GM12878 (cell line): ENCODE measurements around the gene EBP. TPM values are rescaled to one million over a fixed set of nuclear protein-coding genes. Genes with fewer than 3 reads are reported as not detected.
"Not testable (repeated sequence)": the region's sequence is repeated elsewhere in the genome, so short reads cannot be mapped to it uniquely, and the experiment has no call there.

ENCODE experiments used
- ATAC-seq: fragments of 200-7000 bp; cut with Tn5 transposase; 3 replicates; pipeline ENCODE4 v1.9.1; 2020; ENCODE audit warnings: mild to moderate bottlenecking, moderate library complexity
- BruUV-seq: library from RNA; stranded (reverse); fragments of 400-500 nt; replicated peaks from 2 replicates; lab custom pipeline; 2021; lab: Mats Ljungman, UMichigan
- CTCF ChIA-PET: fragments of 300-600 bp; sonication (Branson Sonifier 250); formaldehyde crosslinking; extraction: SDS; loops from one replicate; lab custom pipeline; 2021; ENCODE audit warnings: inconsistent platforms; lab: Yijun Ruan, JAX
- POLR2A ChIA-PET: fragments of 350-600 bp; formaldehyde crosslinking; extraction: SDS; loops from one replicate; lab custom pipeline; 2021; ENCODE audit warnings: inconsistent platforms; lab: Charles Lee
- RAD21 ChIA-PET: fragments of 300-600 bp; sonication (Branson Sonifier 250); formaldehyde crosslinking; loops from one replicate; lab custom pipeline; 2023; ENCODE audit warnings: antibody characterized with exemption; ENCODE audit not compliant: unreplicated experiment; lab: Charles Lee
- SMC1A ChIA-PET: fragments of 300-600 bp; sonication (Branson Sonifier 250); formaldehyde crosslinking; loops from one replicate; lab custom pipeline; 2023; ENCODE audit not compliant: unreplicated experiment, uncharacterized antibody; lab: Charles Lee
- DNase-seq: peaks from one replicate; pipeline ENCODE4 v3.0.0-alpha.2; 2011; ENCODE audit warnings: low read depth, low spot score
- FAIRE-seq: peaks from 3 replicates; lab custom pipeline; 2011; peaks lifted over from hg19 to GRCh38; lab: Jason Lieb, UNC
- H2AFZ ChIP-seq: 2 replicates; pipeline ENCODE4 v1.6.0; 2011; ENCODE audit warnings: low read depth, low read length, control low read depth; ENCODE audit not compliant: control insufficient read depth
- H3K27ac ChIP-seq: 2 replicates; pipeline ENCODE4 v1.5.1; 2011; ENCODE audit warnings: control low read depth; ENCODE audit not compliant: control insufficient read depth, insufficient read depth
- H3K27me3 ChIP-seq, 2 experiments: replicated peaks in 1 of 2; 2 replicates each; pipeline versions ENCODE4 v1.6.0 to v1.6.1; 2011; ENCODE audit warnings: low read length in 1 of 2; ENCODE audit not compliant: control insufficient read depth in 2 of 2, insufficient read depth in 2 of 2
- H3K36me3 ChIP-seq, 2 experiments: 2 replicates each; pipeline ENCODE4 v1.5.1; 2011; ENCODE audit warnings: low read length in 1 of 2; ENCODE audit not compliant: control insufficient read depth in 2 of 2, insufficient read depth in 2 of 2
- H3K4me1 ChIP-seq: 2 replicates; pipeline ENCODE4 v1.6.1; 2011; ENCODE audit warnings: mild to moderate bottlenecking, low read length, moderate library complexity, mixed read lengths; ENCODE audit not compliant: control insufficient read depth, insufficient read depth
- H3K4me2 ChIP-seq: 2 replicates; pipeline ENCODE4 v1.6.0; 2011; ENCODE audit warnings: control low read depth; ENCODE audit not compliant: control insufficient read depth, insufficient read depth
- H3K4me3 ChIP-seq: fragments of 200-600 bp; sonication (generic); 2 replicates; pipeline ENCODE4 v1.5.1; 2016
- H3K79me2 ChIP-seq: 2 replicates; pipeline ENCODE4 v1.6.0; 2011; ENCODE audit warnings: low read length; ENCODE audit not compliant: control insufficient read depth, insufficient read depth
- H3K9ac ChIP-seq: 2 replicates; pipeline ENCODE4 v1.8.0; 2011; ENCODE audit warnings: low read length, control low read depth, mixed read lengths; ENCODE audit not compliant: control insufficient read depth, insufficient read depth
- H3K9me3 ChIP-seq: replicated peaks from 3 replicates; pipeline ENCODE4 v1.5.1; 2011; ENCODE audit warnings: mild to moderate bottlenecking, low read length; ENCODE audit not compliant: control insufficient read depth, insufficient read depth
- H4K20me1 ChIP-seq: 2 replicates; pipeline ENCODE4 v1.6.0; 2011; ENCODE audit not compliant: control insufficient read depth, insufficient read depth
- CHD4 ChIP-seq: fragments of 200-600 bp; sonication (generic); IDR thresholded peaks from 2 replicates; pipeline ENCODE4 v1.6.1; 2016; ENCODE audit warnings: mild to moderate bottlenecking
- CREB1 ChIP-seq: IDR thresholded peaks from 2 replicates; pipeline ENCODE4 v1.6.1; 2012; ENCODE audit warnings: low read depth, mild to moderate bottlenecking, inconsistent platforms
- EED ChIP-seq: sonication (generic); IDR thresholded peaks from 2 replicates; pipeline ENCODE4 v1.6.1; 2016; ENCODE audit warnings: antibody characterized with exemption, low read depth
- ESRRA ChIP-seq: IDR thresholded peaks from 2 replicates; pipeline ENCODE4 v1.6.1; 2012; ENCODE audit warnings: mild to moderate bottlenecking, low read length, improper control_type of control experiment
- FOS ChIP-seq: IDR thresholded peaks from 3 replicates; pipeline ENCODE4 v1.6.1; 2011; ENCODE audit warnings: borderline replicate concordance; ENCODE audit not compliant: insufficient read length; ENCODE audit errors: extremely low read depth
- HDAC6 ChIP-seq: fragments of 200-600 bp; sonication (generic); IDR thresholded peaks from one replicate; pipeline ENCODE4 v1.8.0; 2017; ENCODE audit warnings: antibody characterized with exemption; ENCODE audit not compliant: unreplicated experiment
- IKZF1 ChIP-seq: fragments of 450-650 bp; conservative IDR thresholded peaks from 2 replicates; pipeline ENCODE4 v1.6.1; 2017; ENCODE audit warnings: antibody characterized with exemption, mild to moderate bottlenecking
- KAT2A ChIP-seq: conservative IDR thresholded peaks from 2 replicates; pipeline ENCODE4 v1.6.1; 2011; ENCODE audit warnings: low read depth, low read length; ENCODE audit not compliant: control insufficient read depth
- PAX5 ChIP-seq: IDR thresholded peaks from 2 replicates; pipeline ENCODE4 v1.6.1; 2011; ENCODE audit warnings: low read depth, low read length, borderline replicate concordance
- RAD21 ChIP-seq: IDR thresholded peaks from 2 replicates; pipeline ENCODE4 v1.6.1; 2011; ENCODE audit warnings: mild to moderate bottlenecking, low read depth, low read length, moderate library complexity; ENCODE audit not compliant: insufficient read depth
- SREBF2 ChIP-seq: IDR thresholded peaks from 2 replicates; pipeline ENCODE4 v1.6.1; 2012; ENCODE audit warnings: mild to moderate bottlenecking, low read length
- TARDBP ChIP-seq: IDR thresholded peaks from 2 replicates; pipeline ENCODE4 v1.6.1; 2016; ENCODE audit warnings: borderline replicate concordance
- ZBED1 ChIP-seq: IDR thresholded peaks from 2 replicates; pipeline ENCODE4 v1.6.1; 2016; ENCODE audit warnings: borderline replicate concordance
- ZNF384 ChIP-seq: IDR thresholded peaks from 2 replicates; pipeline ENCODE4 v1.6.1; 2012; ENCODE audit warnings: low read depth, mild to moderate bottlenecking, low read length, improper control_type of control experiment, borderline replicate concordance
- ZZZ3 ChIP-seq: IDR thresholded peaks from 2 replicates; pipeline ENCODE4 v1.6.1; 2011; ENCODE audit warnings: low read depth; ENCODE audit not compliant: control insufficient read depth, insufficient read length
- WGBS: methylation state at CpG from one replicate; pipeline ENCODE4 v1.1.6; 2016; ENCODE audit warnings: low lambda C conversion rate; ENCODE audit not compliant: insufficient replicate concordance, insufficient coverage; ENCODE audit errors: missing lambda C conversion rate; 5-methylcytosine and 5-hydroxymethylcytosine counted together
- in situ Hi-C: fragments of 300-500 bp; cut with MboI; formaldehyde crosslinking; loops from 9 replicates; pipeline ENCODE4 v1.14.3; 2018; ENCODE audit warnings: mixed read lengths
- intact Hi-C: fragments of 100-400 bp; cut with micrococcal nuclease; formaldehyde crosslinking; loops from one replicate; pipeline ENCODE4 v1.14.2; 2022; ENCODE audit not compliant: unreplicated experiment
- polyA plus RNA-seq, 11 experiments: library from polyadenylated mRNA; depleted of rRNA in 4 of 11; unstranded in 6 of 11; stranded (reverse) in 5 of 11; fragments of >200 nt; fragmentation: Nextera tagmentation in 4 of 11; fragmentation: Illumina TruSeq in 1 of 11; extraction: Ambion mirVana in 4 of 11; extraction: Trizol in 1 of 11; gene quantifications; 1 replicate in 1 of 11; 2 replicates in 10 of 11; pipeline versions ENCODE4 v1.2.1 to v1.2.3, GENCODE V29; 2011 to 2016; ENCODE audit warnings: inconsistent platforms in 2 of 11, missing spikeins in 2 of 11, low read depth in 1 of 11
- total RNA-seq, 4 experiments: library from RNA; depleted of rRNA in 3 of 4; stranded (reverse); fragments of >200 nt in 3 of 4; fragmentation: Illumina TruSeq in 1 of 4; extraction: Trizol in 1 of 4; gene quantifications; 2 replicates each; pipeline versions ENCODE4 v1.2.1 to v1.2.3, GENCODE V29; 2013 to 2021
- TF ChIP-seq, protein P1 (sequence below): fragments of 450-650 bp; conservative IDR thresholded peaks from 2 replicates; pipeline ENCODE4 v1.6.1; 2017; ENCODE audit warnings: mild to moderate bottlenecking, moderate library complexity
- TF ChIP-seq, protein P2 (sequence below): IDR thresholded peaks from 2 replicates; pipeline ENCODE4 v1.6.1; 2011; ENCODE audit warnings: borderline replicate concordance, low read depth, mild to moderate bottlenecking, moderate library complexity, mixed read lengths, low read length; ENCODE audit not compliant: insufficient read depth; ENCODE audit errors: extremely low read length

EBP gene
- total and polyA plus RNA-seq, 10 of the 15 experiments (the other 5 are each of a cell fraction or from before 2014, with no cell fraction given): 125 to 628 (median 180) TPM

DNA sequence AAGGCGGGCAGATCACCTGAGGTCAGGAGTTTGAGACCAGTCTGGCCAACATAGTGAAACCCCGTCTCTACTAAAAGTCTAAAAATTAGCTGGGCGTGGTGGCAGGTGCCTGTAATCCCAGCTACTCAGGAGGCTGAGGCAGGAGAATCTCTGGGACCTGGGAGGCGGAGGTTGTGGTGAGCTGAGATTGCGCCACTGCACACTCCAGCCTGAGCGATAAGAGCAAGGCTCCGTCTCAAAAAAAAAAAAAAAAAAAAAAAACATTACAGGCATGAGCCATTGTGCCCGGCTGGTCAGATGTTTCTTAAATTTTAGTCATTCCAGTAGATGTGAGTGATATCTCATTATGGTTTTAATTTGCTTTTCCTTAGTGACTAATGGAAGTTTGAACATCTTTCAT lies 4.2 kb downstream of the EBP start:
- FAIRE-seq, ATAC-seq, in situ Hi-C loops, H3K36me3 ChIP-seq, CTCF ChIA-PET, H3K4me2 ChIP-seq, H3K4me3 ChIP-seq, BruUV-seq, intact Hi-C loops, H3K27me3 ChIP-seq, H4K20me1 ChIP-seq, H3K9me3 ChIP-seq, RAD21 ChIA-PET, H3K4me1 ChIP-seq, H3K9ac ChIP-seq, H3K27ac ChIP-seq, H2AFZ ChIP-seq, DNase-seq, SMC1A ChIA-PET: not testable (repeated sequence)
- peaks cover 19% of the 10 kb centered on the region for H3K79me2 ChIP-seq
- 56% methylated on average over 5 of the region's 8 CpGs for WGBS
- POLR2A ChIA-PET: interaction anchor here (0.7 to 2.0 kb wide), 2 partner anchors 13 to 244 kb away, joined by 4 to 5 read pairs; partner anchors contain the start of gene TBC1D25

DNA sequence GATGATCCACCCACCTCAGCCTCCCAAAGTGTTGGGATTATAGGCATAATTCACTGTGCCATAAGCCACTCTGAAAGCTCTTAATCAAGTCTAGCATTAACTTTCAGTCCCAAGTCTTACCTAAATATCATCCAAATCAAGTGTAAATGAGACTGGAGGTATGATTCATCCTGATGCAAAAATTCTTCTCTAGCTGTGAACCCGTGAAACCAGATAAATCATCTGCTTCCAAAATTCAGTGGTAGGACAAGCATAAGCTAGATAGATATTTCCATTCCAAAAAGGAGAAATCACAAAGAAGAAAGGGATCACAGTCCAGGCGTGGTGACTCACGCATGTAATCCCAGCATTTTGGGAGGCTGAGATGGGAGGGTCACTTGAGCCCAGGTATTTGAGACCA lies 9.1 kb downstream of the EBP start:
- ChIA-PET RAD21 (no interaction called here), POLR2A (no interaction called here), CTCF (no interaction called here), SMC1A (interaction anchor here (0.6 to 0.8 kb wide), 2 partner anchors 8 to 17 kb away, joined by 3 read pairs; no protein-coding TSS in a partner anchor)
- peaks cover 0 to 4% of the 10 kb centered on the region in 2 experiments for H3K36me3 ChIP-seq
- in situ Hi-C loops: no loop called here
- no peak overlapping the region for H3K9ac ChIP-seq
- no peaks in the 10 kb centered on the region for H3K9me3 ChIP-seq
- FAIRE-seq (no peak), DNase-seq (no peak), ATAC-seq (no peak)
- no peaks in the 10 kb centered on the region for H3K79me2 ChIP-seq
- no TSS peak for BruUV-seq
- H3K4me1 ChIP-seq: no peaks in the 10 kb centered on the region
- 32% methylated on average over 3 of the region's 3 CpGs for WGBS
- intact Hi-C loops: no loop called here
- no peak overlapping the region for H3K27ac ChIP-seq
- H3K4me2 ChIP-seq: no peak overlapping the region
- no peaks in the 10 kb centered on the region for H4K20me1 ChIP-seq
- H2AFZ ChIP-seq: no peak overlapping the region
- H3K4me3 ChIP-seq: no peak overlapping the region
- no peaks in the 10 kb centered on the region for H3K27me3 ChIP-seq
- TF ChIP-seq CHD4 (no peak), SREBF2 (no peak), RAD21 (no peak), ZZZ3 (no peak), PAX5 (no peak), ZNF384 (no peak), ZBED1 (no peak), KAT2A (no peak), CREB1 (no peak), HDAC6 (no peak), EED (no peak), FOS (no peak), ESRRA (no peak), TARDBP (no peak), IKZF1 (no peak)
- TF ChIP-seq, protein P1, sequence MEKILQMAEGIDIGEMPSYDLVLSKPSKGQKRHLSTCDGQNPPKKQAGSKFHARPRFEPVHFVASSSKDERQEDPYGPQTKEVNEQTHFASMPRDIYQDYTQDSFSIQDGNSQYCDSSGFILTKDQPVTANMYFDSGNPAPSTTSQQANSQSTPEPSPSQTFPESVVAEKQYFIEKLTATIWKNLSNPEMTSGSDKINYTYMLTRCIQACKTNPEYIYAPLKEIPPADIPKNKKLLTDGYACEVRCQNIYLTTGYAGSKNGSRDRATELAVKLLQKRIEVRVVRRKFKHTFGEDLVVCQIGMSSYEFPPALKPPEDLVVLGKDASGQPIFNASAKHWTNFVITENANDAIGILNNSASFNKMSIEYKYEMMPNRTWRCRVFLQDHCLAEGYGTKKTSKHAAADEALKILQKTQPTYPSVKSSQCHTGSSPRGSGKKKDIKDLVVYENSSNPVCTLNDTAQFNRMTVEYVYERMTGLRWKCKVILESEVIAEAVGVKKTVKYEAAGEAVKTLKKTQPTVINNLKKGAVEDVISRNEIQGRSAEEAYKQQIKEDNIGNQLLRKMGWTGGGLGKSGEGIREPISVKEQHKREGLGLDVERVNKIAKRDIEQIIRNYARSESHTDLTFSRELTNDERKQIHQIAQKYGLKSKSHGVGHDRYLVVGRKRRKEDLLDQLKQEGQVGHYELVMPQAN: no peak
- TF ChIP-seq, protein P2, sequence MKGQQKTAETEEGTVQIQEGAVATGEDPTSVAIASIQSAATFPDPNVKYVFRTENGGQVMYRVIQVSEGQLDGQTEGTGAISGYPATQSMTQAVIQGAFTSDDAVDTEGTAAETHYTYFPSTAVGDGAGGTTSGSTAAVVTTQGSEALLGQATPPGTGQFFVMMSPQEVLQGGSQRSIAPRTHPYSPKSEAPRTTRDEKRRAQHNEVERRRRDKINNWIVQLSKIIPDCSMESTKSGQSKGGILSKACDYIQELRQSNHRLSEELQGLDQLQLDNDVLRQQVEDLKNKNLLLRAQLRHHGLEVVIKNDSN: no peak
